Measurements from ENCODE around the gene TCEAL7.

GRCh38 chrX:103369479-103369878 is 39.4 kb downstream of the TCEAL7 start:
- TF ChIP-seq RFX5 (IDR thresholded peaks at IDR 0.05; ENCODE audit: low read depth, low read length) (no peak), POLR2A (IDR thresholded peaks at IDR 0.05; ENCODE audit: low read depth, low read length) (no peak), CTCF (conservative IDR thresholded peaks at IDR 0.05; ENCODE audit: low read depth, low read length) (no peak), CEBPB (IDR thresholded peaks at IDR 0.05; ENCODE audit: low read depth, low read length) (no peak), SMC3 (IDR thresholded peaks at IDR 0.05; ENCODE audit: low read depth, low read length) (no peak), RAD21 (IDR thresholded peaks at IDR 0.05; ENCODE audit: low read length) (no peak), MXI1 (IDR thresholded peaks at IDR 0.05; ENCODE audit: borderline replicate concordance, low read depth, low read length) (no peak), RCOR1 (IDR thresholded peaks at IDR 0.05; ENCODE audit: insufficient replicate concordance, low read length) (no peak), ELK1 (IDR thresholded peaks at IDR 0.05; ENCODE audit: borderline replicate concordance, low read depth, low read length) (no peak), NFE2L2 (IDR thresholded peaks at IDR 0.05; ENCODE audit: low read depth, low read length) (no peak), CHD1 (IDR thresholded peaks at IDR 0.05; ENCODE audit: low read depth, low read length) (no peak)

Data from IMR-90 (cell line).